NCI-H2107 (cell line): Measurements from ENCODE around the gene PDCD1LG2.
"Not testable (repeated sequence)": the region's sequence is repeated elsewhere in the genome, so short reads cannot be mapped to it uniquely, and the experiment has no call there.

Experiments
- DNase-seq: peaks from one replicate; lab custom pipeline; 2025; lab: John Stamatoyannopoulos, UW

Gene PDCD1LG2

DNA sequence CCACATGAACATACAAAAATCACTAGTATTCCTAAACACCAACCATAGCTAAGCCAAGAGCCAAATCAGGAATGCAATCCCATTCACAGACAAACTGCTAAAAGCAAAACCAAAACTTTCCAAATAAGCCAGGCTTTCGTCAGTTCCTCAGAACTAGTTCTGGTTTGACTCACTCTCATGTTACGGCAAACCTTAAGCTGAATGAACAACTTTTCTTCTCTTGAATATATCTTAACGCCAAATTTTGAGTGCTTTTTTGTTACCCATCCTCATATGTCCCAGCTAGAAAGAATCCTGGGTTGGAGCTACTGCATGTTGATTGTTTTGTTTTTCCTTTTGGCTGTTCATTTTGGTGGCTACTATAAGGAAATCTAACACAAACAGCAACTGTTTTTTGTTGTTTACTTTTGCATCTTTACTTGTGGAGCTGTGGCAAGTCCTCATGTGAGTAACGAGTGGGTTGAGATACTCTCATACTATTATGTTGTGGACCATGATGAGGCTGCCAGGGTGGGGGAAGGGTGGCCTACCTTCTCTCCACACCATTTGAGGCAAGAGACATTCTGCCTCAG, at the start of gene PDCD1LG2:
PDCD1LG2 (plus strand) TSS at position 172 of the 572 bp plus-strand sequence. CDS start 12,016 bp downstream, outside the sequence.
- DNase-seq, result no peak

DNA sequence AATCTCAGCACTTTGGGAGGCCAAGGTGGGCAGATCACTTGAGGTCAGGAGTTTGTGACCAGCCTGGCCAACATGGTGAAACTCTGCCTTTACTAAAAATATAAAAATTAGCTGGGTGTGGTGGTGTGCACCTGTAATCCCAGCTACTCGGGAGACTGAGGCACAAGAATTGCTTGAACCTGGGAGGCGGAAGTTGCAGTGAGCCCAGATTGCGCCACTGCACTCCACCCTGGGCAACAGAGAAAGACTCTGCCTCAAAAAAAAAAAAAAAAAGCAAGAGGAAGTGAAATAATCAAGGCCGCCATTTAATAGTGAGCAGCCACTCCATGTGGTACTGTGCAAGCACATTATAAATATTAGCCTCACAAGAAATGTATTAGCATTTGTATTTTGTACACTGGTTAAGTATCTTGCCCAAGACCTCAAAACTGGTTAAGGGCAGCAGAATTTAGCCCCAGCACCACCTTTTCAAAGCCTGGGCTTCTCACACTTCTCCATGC, 45.5 kb upstream of the PDCD1LG2 start:
- not testable (repeated sequence) for DNase-seq

DNA sequence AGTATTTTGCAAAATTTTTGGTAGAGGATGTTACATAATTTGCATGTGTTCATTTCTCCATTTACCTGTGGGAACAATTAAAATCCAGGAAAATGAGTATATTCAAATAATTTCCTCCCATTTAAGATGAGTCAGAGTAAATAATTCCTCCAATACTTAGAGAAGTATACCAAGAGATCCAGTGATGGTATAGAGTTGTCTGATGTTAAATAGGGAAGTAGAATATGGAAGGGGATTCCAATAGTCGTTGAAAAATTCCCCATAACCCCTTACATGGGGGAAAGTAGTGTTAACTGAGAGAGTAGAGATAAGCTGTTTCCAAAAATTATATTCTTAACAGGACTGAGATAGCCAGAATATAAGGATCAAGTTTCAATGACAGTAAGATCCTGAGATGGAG, 44.3 kb upstream of the PDCD1LG2 start:
- no peak for DNase-seq

DNA sequence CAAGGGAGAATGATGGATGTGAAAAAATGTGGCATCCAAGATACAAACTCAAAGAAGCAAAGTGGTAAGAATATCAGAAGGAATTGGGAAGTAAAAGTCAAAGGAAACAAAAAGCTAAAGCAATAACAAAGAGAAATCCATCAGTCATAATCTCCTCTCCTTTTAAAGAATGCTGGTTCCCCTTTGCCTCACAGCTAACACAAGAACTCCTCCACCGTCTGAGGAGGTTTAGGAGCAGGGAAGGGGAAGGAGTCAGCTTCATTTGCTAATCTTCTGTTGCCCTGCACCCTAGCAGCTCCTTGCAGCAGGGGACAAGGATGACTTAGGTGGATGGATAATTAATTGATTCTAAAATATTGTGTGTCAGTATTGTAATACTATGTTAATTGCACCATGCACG, 43.6 kb upstream of the PDCD1LG2 start:
- no peak for DNase-seq

DNA sequence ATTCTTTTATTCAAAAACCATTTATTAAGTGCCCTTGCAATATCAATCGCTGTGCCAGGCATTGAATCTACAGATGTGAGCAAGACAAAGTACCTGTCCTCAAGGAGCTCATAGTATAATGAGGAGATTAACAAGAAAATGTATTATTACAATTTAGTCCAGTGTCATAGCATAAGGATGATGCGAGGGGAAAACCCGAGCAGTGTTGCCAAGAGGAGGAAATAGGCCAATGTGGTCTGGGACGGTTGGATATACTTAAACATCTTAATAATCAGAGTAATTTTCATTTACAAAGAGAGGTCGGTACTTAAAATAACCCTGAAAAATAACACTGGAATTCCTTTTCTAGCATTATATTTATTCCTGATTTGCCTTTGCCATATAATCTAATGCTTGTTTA, 41.5 kb upstream of the PDCD1LG2 start:
- DNase-seq, result no peak

DNA sequence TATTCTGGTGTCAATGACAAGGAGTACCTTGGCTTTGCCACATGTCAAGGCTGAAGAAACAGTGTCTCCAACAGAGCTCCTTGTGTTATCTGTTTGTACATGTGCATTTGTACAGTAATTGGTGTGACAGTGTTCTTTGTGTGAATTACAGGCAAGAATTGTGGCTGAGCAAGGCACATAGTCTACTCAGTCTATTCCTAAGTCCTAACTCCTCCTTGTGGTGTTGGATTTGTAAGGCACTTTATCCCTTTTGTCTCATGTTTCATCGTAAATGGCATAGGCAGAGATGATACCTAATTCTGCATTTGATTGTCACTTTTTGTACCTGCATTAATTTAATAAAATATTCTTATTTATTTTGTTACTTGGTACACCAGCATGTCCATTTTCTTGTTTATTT, 40.2 kb upstream of the PDCD1LG2 start:
- DNase-seq, result no peak

DNA sequence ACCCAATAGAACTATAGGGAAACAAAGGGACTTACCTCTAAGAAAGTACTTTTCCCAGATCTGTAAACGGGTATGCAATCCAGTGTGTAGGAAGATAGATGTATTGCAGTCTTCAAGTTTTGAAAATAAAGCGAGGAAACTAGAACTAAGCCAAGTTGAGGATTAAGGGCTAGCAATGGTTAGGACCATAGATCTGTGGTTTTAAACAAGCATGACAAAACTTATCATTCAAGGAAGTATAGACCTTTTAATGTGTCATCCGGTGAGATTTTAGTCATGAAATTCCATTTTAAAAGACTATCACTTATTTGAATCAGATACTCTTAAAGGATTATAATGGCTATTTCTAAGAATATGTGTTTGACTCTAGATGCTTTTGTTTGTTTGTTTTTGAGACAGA, 39.5 kb upstream of the PDCD1LG2 start:
- DNase-seq, result no peak

DNA sequence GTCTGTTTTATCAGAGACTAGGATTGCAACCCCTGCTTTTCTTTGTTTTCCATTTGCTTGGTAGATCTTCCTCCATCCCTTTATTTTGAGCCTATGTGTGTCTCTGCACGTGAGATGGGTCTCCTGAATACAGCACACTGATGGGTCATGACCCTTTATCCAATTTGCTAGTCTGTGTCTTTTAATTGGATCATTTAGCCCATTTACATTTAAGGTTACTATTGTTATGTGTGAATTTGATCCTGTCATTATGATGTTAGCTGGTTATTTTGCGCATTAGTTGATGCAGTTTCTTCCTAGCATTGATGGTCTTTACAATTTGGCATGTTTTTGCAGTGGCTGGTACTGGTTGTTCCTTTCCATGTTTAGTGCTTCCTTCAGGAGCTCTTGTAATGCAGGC, 34.7 kb upstream of the PDCD1LG2 start:
- not testable (repeated sequence) for DNase-seq

DNA sequence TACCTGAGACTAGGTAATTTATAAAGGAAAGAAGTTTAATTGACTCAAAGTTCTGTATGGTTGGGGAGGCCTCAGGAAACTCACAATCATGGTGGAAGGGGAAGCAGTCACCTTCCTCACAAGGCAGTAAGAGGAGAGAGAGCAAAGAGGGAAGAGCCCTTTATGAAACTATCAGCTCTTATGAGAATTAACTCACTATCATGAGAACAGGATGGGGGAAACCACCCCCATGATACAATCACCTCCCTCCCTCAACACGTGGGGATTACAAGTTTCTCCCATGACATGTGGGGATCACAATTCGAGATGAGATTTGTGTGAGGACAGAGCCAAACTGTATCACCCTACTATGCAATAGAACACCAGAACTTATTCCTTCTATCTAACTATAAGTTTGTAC, 32.1 kb upstream of the PDCD1LG2 start:
- DNase-seq, result no peak

DNA sequence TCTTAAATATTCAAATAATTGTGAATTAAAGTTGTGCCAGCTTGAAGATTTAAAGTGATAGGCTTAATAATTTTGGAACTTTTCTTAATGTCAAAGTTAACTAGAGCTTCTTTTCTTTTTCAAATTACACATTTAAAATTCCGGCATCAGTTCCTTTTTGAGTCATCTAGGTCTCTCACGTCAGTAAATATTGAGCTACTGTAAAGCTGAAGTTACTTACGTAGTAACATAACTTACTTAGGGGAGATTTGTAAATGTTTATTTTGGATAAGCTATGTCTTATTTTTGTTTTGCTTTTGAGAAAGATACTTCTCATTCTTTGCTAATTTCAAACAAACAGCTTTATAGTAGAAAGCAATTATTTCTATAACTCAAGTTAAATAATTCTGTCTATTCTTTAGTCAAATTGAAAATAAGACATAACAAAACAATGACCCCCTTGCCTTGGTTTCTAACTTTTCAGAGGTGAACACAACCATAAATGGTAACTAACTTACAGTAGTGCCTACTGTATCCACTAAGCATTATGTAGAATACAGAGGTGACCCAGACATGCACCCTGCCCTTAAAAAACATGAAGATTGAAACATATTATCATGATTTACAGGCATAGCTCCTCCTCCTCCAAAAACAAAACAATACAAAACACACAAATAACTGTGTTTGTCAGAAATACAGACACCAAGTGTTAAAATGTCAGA, 30.2 kb upstream of the PDCD1LG2 start:
- no peak for DNase-seq

DNA sequence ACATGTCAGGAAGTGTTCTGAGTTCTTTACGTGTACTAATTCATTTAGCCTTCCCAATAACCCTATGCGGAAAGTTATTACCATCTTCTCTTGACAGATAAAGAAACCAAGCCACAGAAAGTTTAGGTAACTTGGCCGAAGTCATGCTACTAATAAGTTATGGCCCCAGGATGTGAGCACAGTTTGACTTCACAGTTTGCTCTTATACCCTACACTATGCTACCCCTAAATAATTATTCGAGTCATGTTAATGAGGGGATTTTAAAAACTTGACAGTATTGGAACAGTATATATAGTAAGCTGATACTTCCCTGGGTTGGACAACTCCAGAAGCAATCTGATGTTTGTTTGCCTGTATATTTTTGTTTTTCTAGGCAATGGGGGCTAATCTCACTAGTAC, 29.4 kb upstream of the PDCD1LG2 start:
- no peak for DNase-seq

DNA sequence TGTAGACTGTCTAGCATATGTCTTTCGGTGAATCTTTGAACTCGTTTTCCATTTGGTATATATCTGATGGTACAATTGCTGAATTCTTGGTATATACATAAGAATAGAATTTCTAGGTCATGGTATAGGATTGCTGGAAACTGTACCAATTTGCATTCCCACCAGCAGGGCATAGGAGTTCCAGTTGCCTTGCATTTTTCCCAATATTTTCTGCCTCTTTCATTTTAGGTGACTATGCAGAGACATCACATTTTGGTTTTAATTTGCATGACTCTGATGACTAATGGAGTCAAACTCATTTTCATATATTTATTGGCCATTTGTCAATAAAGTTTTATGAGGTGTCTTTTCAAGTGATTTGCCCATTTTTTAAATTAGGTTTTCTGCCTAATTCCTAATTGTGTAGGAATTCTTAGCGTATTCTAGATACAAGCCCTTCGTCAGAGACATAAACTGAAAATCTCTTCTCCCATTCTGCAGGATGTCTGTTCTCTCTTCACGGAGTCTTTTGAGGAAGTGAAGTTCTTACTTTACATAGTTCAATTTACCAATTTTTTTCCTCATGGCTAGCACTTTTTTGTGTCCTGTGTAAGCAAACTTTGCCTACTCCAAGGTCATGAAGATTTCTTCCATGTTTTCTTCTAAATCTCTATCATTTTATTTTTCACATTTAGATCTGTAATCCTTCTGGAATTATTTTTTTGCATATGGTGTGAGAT, 28.9 kb upstream of the PDCD1LG2 start:
- no peak for DNase-seq

DNA sequence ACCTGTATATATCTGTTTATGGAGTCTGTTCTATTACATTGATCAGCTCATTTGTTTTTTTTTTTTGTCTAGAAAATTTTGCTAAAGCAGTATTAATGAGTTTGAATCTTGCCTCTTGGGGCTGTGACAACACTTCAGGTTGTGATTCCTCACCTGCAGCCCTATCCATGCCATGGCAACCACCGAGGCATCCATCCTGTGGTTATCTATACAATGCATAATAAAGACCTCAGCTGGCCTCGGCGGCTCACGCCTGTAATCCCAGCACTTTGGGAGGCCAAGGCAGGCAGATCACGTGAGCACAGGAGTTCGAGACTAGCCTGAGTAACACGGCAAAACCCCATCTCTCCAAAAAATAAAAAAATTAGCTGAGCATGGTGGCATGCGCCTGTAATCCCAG, 28.1 kb upstream of the PDCD1LG2 start:
- DNase-seq, result no peak

DNA sequence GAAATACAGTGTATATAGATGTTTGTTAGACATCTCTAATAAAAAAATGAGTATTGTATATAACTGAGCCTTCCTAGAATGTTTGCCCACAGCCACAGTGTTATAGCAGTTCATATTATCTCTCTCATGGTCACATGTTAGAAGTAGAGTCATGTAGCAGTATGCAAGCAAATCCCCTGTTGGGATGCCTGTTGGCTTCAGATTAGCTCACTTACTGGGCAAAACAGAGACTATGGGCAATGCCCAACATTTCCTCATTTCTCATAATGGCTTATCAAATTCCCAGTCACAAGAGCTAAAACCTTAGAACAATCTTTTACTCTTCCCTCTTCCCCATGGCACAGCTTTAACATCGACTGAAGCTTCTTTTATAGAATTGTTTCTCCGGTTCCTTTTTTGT, 27.0 kb upstream of the PDCD1LG2 start:
- no peak for DNase-seq

DNA sequence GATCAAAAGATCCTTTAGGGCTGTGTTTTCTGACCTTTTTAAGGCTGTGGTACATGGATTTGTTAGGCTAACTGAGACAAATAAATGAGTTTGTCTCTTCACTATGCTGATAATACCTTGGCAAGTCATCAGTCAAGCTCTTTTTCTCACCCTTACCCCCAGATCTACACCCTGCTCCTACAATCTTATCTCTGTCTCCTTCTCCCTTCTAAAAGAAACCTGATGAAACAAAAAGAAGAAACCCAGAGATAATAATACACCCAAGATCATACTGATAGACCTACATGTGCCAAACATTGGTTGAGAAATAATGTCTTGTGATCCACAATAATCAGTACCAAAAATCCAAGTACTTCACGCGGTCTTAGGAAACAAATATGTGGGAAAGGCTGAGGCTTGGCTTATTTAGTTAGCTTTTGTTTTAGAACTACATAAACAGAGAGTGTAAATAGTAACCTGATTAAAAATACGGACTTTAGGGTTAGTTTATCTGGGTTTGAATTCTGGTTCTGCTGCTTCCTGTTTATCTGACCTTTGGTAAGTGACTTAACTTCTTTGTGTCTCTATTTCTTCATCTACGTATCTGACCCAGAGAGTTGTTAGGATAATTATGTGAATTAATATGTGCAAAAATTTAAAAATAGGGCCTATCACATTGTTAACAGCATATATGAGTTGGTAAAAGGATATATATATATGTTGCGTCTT, 24.8 kb upstream of the PDCD1LG2 start:
- no peak for DNase-seq

DNA sequence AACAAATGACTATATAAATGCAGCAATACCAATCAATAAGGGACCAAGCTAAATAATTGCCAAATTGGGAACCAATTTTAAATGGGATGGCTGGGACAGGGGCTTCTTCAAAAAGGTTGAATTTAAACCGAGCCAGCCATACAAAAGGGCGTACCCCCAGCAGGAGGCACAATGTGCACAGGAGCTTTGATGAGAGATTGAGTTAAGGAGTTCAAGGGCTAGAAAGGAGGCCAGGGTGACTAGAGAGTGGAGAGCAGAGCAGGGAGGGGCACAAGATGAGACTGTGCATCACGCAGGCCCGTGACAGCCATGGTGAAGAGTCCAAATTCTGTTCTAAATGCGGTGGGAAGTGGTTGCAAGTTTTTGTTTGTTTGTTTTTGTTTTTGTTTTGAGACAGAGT, 23.3 kb upstream of the PDCD1LG2 start:
- no peak for DNase-seq

DNA sequence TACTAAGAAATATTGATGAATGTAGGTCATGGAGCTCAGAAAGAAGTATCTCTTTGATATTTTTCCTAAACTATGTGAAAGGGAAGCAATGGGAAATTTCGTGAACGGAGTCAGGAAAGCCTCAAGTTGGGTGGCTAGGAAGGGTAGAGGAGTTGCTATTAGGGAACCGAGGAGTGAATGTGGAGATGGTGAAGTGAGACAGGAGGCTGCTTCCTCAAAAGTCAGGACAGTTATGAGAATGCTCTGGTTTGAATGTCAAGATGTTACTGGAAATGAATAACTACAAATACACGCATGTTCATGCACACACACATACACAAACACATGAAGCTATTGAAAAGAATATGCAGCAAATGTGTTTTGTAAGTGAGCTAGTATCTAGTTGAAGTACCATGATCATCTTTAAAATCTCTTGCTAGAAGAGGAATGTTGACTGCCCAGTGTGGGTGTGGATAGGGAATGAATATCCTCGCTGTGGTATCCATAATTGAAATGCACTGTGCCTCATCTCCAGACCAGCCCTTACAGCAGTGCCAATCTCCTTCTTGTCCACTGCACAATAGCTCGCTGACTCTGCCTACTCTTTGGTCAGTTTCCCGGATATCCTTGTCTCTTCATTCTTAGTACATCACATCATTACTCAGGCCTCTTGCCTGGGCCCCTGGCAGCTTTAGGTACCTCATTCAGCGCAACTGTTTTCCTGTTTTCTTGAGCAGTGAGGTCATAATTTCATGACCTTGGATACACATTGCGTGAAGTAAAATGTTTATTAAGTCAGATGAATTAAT, 21.9 kb upstream of the PDCD1LG2 start:
- DNase-seq, result no peak

DNA sequence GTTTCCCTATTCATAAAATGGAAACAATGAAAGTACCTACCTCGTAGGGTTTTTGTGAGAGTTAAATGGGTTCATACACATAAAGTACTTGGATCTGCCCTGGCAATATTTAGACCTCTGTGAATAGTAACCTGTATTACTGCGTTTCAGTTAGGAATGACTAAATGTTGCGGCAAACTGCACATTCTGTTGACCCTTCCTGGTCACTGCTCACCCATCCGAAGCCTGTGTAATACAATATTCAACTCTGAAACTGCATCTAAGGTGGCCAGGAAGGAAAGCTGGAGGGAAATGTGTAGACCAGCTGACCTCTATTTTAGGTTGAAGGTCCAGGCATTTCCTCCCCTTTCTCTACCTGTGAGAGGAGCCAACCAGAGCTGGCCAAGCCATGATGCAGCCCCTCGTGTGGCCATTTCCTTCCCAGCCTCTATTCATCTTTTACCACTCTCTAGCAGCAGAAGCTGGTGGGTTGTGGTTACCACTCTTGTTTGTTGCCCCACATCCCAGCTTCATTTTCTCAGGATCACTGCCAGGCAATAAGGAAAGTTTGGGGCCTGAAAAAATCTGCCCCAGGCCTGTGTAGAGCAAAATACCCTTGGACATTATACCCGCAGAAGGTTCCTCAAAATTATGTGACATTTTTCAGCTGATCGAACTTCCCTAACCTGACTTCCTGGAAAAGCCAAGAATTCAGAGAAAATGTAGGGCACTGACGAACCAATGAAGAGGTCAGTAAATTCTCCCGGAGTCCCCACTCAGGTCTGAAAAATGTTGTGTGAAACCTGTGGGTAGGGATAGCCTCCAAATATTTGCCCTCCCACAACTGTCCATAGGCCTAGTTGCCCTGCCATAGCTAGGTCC, 20.5 kb upstream of the PDCD1LG2 start:
- no peak for DNase-seq

DNA sequence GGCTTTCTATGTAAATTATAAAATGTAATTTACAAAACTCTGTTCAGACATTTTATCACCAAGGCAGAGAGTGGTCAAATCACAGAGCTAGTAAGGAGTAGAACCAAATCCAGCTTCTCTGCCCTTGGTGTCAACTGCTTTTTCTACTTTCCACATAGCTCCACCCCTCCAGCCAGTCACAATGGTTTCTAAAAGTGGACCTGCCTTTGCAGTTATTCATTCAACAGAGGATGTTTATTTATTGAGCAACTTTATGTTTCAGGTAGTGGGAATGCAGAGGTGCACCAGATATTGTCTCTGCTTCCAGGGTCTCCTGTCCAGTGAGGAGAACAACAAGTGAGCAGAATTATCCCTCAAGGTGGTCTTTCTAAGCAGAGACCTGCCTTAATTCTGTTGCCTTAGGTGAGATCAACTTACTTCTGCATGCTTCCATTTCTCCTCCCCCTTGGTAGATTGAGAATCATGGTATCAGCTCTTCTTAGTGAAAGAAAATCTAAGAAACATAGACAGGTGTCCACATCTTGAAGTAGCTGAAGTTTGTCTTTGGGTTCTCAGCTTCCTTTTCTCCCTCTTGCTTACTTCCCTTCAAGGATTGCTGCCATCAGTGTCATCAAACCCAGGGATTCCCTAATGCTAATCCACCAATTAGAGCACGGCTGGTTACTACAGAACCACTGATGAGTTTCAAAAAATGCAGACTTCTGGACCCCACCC, 17.2 kb upstream of the PDCD1LG2 start:
- DNase-seq, result no peak
